ENCODE measurements around the gene STK17A.

- TF ChIP-seq CTCF (IDR thresholded peaks at IDR 0.05; ENCODE audit: poor library complexity, severe bottlenecking) (no peak), EZH2 (IDR thresholded peaks at IDR 0.05; ENCODE audit: borderline replicate concordance, insufficient read depth, low read length, poor library complexity, severe bottlenecking) (no peak), SMC3 (conservative IDR thresholded peaks at IDR 0.05; ENCODE audit: poor library complexity) (no peak), POLR2AphosphoS5 (IDR thresholded peaks at IDR 0.05) (no peak), RAD21 (conservative IDR thresholded peaks at IDR 0.05) (no peak)
These were observed 85.1 kb downstream of the STK17A start for GRCh38 chr7:43668035-43668434.
